ENCODE results near the gene RMC1. TPM values are rescaled to one million over a fixed set of nuclear protein-coding genes. Genes with fewer than 3 reads are reported as not detected.

The RMC1 gene
- total RNA-seq, 6 experiments from 2014 or later, result 17.3 to 19.9 (median 19.4) TPM

- no peak for DNase-seq
- peaks cover 48% of the 10 kb centered on the region for H3K36me3 Mint-ChIP-seq (ENCODE audit: low read depth)
- no peak overlapping the region for H3K4me3 Mint-ChIP-seq
- H3K27ac Mint-ChIP-seq, result no peak overlapping the region
- peaks cover 2% of the 10 kb centered on the region; the same call in 1 of the 2 replicates for H3K27me3 Mint-ChIP-seq (ENCODE audit: insufficient read depth)
- no peaks in the 10 kb centered on the region for H3K9me3 Mint-ChIP-seq
- H3K4me1 Mint-ChIP-seq (ENCODE audit: low read depth), result peaks cover 36% of the 10 kb centered on the region
- TF ChIP-seq CTCF (IDR thresholded peaks at IDR 0.05), result no peak
These were observed 18.0 kb downstream of the RMC1 start for GRCh38 chr18:23521271-23521670.

GRCh38 chr18:23521907-23522306, 18.6 kb downstream of the RMC1 start:
- no peak for DNase-seq
- no peak overlapping the region for H3K4me3 Mint-ChIP-seq
- H3K4me1 Mint-ChIP-seq (ENCODE audit: low read depth), result peaks cover 41% of the 10 kb centered on the region
- H3K36me3 Mint-ChIP-seq (ENCODE audit: low read depth), result peaks cover 52% of the 10 kb centered on the region
- H3K9me3 Mint-ChIP-seq, result no peaks in the 10 kb centered on the region
- H3K27me3 Mint-ChIP-seq (ENCODE audit: insufficient read depth), result no peaks in the 10 kb centered on the region; the same call in 1 of the 2 replicates
- no peak for TF ChIP-seq CTCF (IDR thresholded peaks at IDR 0.05)
- no peak overlapping the region for H3K27ac Mint-ChIP-seq

DNA sequence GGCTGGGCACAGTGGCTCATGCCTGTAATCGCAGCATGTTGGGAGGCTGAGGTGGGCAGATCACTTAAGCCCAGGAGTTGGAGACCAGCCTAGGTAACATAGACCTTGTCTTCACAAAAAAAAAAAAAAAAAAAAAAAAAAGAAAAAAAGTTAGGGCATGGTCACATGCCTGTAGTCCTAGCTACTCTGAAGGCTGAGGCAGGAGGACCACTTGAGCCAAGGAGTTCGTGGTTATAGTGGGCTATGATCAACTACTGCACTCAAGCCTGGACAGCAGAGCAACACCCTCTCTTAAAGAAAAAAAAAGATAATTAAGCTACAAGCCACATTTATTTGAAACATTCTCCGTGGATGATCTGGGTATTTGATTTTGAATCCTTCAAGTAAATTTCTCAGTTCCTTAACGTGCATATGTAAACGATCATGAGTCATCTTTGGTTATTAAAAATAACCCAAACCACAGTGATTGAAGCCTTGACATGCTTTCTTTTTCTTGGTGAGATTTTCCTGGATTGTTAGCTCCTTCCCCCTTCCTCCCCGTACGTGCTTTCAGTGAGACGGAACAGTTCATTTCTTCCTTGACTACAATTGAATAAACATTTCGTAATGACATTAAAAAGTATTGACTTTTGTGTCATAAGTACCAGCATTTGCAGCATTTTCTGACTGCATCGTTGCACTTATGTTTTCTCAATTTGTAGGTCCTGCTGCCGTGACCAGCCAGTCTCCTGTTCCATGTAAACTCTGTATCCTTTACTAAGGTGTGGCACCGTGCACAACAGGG, 20.3 kb downstream of the RMC1 start:
- H3K9me3 Mint-ChIP-seq, result no peaks in the 10 kb centered on the region
- H3K36me3 Mint-ChIP-seq (ENCODE audit: low read depth), result peaks cover 56% of the 10 kb centered on the region
- H3K4me1 Mint-ChIP-seq (ENCODE audit: low read depth), result peaks cover 50% of the 10 kb centered on the region

DNA sequence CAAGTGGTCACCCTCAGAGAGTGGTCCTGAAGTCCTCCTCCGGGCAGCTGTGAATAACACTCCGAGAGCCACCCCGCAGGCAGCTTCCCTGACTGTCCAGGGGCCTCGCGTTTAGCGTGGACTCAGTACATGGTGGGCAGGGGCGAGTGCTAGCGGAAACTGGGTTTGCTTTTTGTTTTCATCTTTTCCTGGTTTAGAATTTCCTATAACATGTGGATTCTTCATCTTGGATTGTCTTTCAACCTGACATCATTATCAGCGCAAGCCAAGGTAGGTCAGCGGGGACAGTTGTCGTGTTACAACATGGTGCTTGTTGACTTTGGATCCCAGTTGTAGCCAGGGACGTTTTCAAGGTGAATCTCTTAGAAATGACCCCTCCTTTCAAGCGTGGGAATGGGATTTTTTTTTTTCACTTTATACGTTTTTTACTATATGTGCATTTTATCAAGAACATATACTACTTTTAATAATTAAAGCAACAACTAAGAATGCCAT, 20.9 kb downstream of the RMC1 start:
- no peak for TF ChIP-seq CTCF (IDR thresholded peaks at IDR 0.05)
- Mint-ChIP-seq H3K36me3 (ENCODE audit: low read depth) (peaks cover 62% of the 10 kb centered on the region), H3K4me3 (no peak overlapping the region), H3K9me3 (no peaks in the 10 kb centered on the region), H3K27ac (peak overlapping the region; percentile 8; the same call in 1 of the 2 replicates), H3K4me1 (ENCODE audit: low read depth) (peaks cover 56% of the 10 kb centered on the region), H3K27me3 (ENCODE audit: insufficient read depth) (no peaks in the 10 kb centered on the region; the same call in 1 of the 2 replicates)
- no peak for DNase-seq

More for the DNA sequence above, 20.3 kb downstream of the RMC1 start:
- peak overlapping the region; percentile 8 for H3K27ac Mint-ChIP-seq
- TF ChIP-seq CTCF (IDR thresholded peaks at IDR 0.05), result no peak
- DNase-seq, result no peak
- no peak overlapping the region for H3K4me3 Mint-ChIP-seq
- H3K27me3 Mint-ChIP-seq (ENCODE audit: insufficient read depth), result no peaks in the 10 kb centered on the region; the same call in 1 of the 2 replicates

DNA sequence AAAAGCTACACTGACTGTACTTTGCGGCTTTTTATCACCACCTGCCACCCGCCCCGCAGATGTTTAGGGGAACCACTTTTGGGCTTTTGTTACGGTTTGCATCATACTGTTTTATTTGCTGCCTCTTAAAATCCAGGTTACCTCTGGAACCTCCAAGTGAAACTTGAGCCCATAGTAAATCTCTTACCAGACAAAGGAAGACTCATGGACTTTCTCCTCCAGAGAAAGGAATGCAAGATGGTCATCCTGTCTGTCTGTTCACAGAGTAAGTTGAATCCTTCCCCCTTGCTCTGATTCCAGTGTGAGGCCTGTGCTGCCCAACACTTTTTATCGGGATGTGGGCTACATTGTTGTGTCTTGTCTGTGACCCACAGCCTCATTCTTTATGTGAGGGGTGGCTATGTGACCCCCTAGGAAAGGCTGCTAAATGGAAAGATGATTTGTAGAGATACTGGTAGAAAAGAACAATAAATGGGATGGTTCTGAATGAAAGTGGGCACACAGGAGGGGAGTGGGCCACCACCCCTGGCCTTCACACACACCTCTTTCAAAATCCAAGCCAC, 23.3 kb downstream of the RMC1 start:
- H3K4me3 Mint-ChIP-seq, result no peak overlapping the region
- peak overlapping the region; percentile 35; the same call in 1 of the 2 replicates for H3K27ac Mint-ChIP-seq
- no peaks in the 10 kb centered on the region; the same call in 1 of the 2 replicates for H3K27me3 Mint-ChIP-seq (ENCODE audit: insufficient read depth)
- H3K4me1 Mint-ChIP-seq (ENCODE audit: low read depth), result peaks cover 54% of the 10 kb centered on the region
- H3K9me3 Mint-ChIP-seq, result no peaks in the 10 kb centered on the region
- H3K36me3 Mint-ChIP-seq (ENCODE audit: low read depth), result peaks cover 61% of the 10 kb centered on the region
- no peak for DNase-seq
- no peak for TF ChIP-seq CTCF (IDR thresholded peaks at IDR 0.05)

All from HFFc6 (cell line).